Measurements from ENCODE around the gene NEO1.
A peak's percentile ranks its signal among the peaks of the same experiment; 100 is the strongest.

DNA sequence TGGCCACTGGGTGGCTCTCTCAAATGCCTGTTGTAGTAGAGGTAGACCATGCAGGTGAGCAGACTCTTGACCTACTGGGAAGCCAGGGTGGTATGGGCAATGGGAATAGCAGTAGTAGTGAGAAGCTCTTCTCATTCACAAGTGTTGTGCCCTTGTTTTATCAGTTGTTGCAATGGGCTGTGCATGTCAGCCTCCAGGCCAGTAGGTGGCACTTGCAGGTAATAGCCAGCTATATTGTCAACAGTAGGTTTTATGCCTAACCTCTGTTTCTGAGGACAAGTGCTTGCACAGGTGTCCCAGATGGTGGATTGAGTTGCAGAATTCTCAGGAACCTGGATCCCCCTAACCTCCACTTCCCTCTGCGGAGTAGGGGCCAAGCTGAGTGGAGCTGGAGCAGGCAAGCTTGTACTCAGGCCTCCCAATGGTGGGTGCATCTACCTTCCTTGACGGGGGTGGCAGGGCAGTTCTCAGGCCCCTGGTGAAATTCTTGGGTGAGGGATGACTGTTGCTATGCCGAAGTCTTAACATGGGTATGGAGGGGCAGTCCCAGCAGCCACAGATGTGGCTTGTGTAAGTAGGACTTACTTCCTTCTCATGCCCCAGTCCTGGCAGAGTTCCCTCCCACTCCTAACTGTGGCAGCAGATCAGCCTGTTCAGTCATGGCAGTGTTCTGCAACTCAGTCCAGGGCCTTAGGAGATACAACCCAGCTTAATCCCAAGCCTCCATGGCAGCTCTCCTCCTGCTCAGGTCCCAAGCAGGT, 104.3 kb downstream of the NEO1 start:
- TF ChIP-seq HDAC2 (CRISPR knock-in tag; IDR thresholded peaks at IDR 0.05) (no peak), PRDM15 (CRISPR knock-in tag; IDR thresholded peaks at IDR 0.05) (no peak), ZFP41 (CRISPR knock-in tag; IDR thresholded peaks at IDR 0.05; ENCODE audit: borderline replicate concordance) (no peak), ZNF75D (CRISPR knock-in tag; IDR thresholded peaks at IDR 0.05; ENCODE audit: borderline replicate concordance) (no peak), TGIF2 (CRISPR knock-in tag; IDR thresholded peaks at IDR 0.05) (no peak), CTCF (CRISPR knock-in tag; IDR thresholded peaks at IDR 0.05) (0 out of 2 replicates have a peak, but pooled peaks have one; percentile 7), SMC3 (IDR thresholded peaks at IDR 0.05; ENCODE audit: low read length) (no peak), ZNF121 (CRISPR knock-in tag; IDR thresholded peaks at IDR 0.05) (no peak), CC2D1A (CRISPR knock-in tag; IDR thresholded peaks at IDR 0.05) (no peak), NR3C1 (CRISPR knock-in tag; IDR thresholded peaks at IDR 0.05) (no peak)
- TF ChIP-seq, protein P1, sequence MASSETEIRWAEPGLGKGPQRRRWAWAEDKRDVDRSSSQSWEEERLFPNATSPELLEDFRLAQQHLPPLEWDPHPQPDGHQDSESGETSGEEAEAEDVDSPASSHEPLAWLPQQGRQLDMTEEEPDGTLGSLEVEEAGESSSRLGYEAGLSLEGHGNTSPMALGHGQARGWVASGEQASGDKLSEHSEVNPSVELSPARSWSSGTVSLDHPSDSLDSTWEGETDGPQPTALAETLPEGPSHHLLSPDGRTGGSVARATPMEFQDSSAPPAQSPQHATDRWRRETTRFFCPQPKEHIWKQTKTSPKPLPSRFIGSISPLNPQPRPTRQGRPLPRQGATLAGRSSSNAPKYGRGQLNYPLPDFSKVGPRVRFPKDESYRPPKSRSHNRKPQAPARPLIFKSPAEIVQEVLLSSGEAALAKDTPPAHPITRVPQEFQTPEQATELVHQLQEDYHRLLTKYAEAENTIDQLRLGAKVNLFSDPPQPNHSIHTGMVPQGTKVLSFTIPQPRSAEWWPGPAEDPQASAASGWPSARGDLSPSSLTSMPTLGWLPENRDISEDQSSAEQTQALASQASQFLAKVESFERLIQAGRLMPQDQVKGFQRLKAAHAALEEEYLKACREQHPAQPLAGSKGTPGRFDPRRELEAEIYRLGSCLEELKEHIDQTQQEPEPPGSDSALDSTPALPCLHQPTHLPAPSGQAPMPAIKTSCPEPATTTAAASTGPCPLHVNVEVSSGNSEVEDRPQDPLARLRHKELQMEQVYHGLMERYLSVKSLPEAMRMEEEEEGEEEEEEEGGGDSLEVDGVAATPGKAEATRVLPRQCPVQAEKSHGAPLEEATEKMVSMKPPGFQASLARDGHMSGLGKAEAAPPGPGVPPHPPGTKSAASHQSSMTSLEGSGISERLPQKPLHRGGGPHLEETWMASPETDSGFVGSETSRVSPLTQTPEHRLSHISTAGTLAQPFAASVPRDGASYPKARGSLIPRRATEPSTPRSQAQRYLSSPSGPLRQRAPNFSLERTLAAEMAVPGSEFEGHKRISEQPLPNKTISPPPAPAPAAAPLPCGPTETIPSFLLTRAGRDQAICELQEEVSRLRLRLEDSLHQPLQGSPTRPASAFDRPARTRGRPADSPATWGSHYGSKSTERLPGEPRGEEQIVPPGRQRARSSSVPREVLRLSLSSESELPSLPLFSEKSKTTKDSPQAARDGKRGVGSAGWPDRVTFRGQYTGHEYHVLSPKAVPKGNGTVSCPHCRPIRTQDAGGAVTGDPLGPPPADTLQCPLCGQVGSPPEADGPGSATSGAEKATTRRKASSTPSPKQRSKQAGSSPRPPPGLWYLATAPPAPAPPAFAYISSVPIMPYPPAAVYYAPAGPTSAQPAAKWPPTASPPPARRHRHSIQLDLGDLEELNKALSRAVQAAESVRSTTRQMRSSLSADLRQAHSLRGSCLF (CRISPR knock-in tag; IDR thresholded peaks at IDR 0.05; ENCODE audit: borderline replicate concordance) = no peak
